K562 (cell line): Measurements from ENCODE around the gene FARP1. TPM values are rescaled to one million over a fixed set of nuclear protein-coding genes. Genes with fewer than 3 reads are reported as not detected.

ENCODE experiments used
- ATAC-seq: fragments of 200-7000 bp; cut with Tn5 transposase; 3 replicates; pipeline ENCODE4 v1.9.1; 2020; ENCODE audit warnings: moderate library complexity
- BruUV-seq: library from RNA; stranded (reverse); fragments of 400-500 nt; replicated peaks from 2 replicates; lab custom pipeline; 2021; lab: Mats Ljungman, UMichigan
- CTCF ChIA-PET: fragments of 300-600 bp; formaldehyde crosslinking; extraction: SDS; loops from one replicate; lab custom pipeline; 2021; ENCODE audit warnings: low intra/inter-chr PET ratio; lab: Yijun Ruan, JAX
- POLR2A ChIA-PET: fragments of 300-600, 350-650 bp; sonication (Branson Sonifier 250); formaldehyde crosslinking; extraction: SDS; loops from one replicate; lab custom pipeline; 2021; ENCODE audit warnings: antibody characterized with exemption, inconsistent platforms; lab: Yijun Ruan, JAX
- DNase-seq, 4 experiments: peaks; one replicate each; pipeline versions ENCODE4 v3.0.0 to v3.0.0-alpha.2; 2011 to 2018; ENCODE audit warnings: low spot score in 3 of 4, mixed read lengths in 3 of 4; ENCODE audit errors: extremely low read depth in 1 of 4
- FAIRE-seq: peaks from 2 replicates; lab custom pipeline; 2011; peaks lifted over from hg19 to GRCh38; lab: Jason Lieb, UNC
- H2AFZ ChIP-seq: 2 replicates; pipeline ENCODE4 v1.6.0; 2011; ENCODE audit warnings: low read depth, low read length, control low read depth, inconsistent platforms
- H3K27ac ChIP-seq: fragments of 200-600 bp; 3 replicates; pipeline ENCODE4 v1.8.0; 2011; ENCODE audit warnings: low read depth, mild to moderate bottlenecking, control low read depth, inconsistent platforms, low read length, moderate library complexity, mixed read lengths; ENCODE audit errors: extremely low read depth
- H3K27me3 ChIP-seq, 2 experiments: fragments of 300-600 bp in 1 of 2; 2 replicates in 1 of 2; 3 replicates in 1 of 2; pipeline versions ENCODE4 v1.6.0 to v1.8.0; 2011; ENCODE audit warnings: inconsistent platforms in 2 of 2, low read length in 2 of 2, mild to moderate bottlenecking in 1 of 2, mixed read lengths in 1 of 2, moderate library complexity in 1 of 2; ENCODE audit not compliant: control insufficient read depth in 2 of 2, insufficient read depth in 2 of 2
- H3K36me3 ChIP-seq: fragments of 300-600 bp; 3 replicates; pipeline ENCODE4 v1.8.0; 2011; ENCODE audit warnings: mild to moderate bottlenecking, low read length, inconsistent platforms; ENCODE audit not compliant: control insufficient read depth, insufficient read depth
- H3K4me1 ChIP-seq, 2 experiments: fragments of 200-600 bp in 1 of 2; replicated peaks in 1 of 2; 2 replicates in 1 of 2; 3 replicates in 1 of 2; pipeline versions ENCODE4 v1.5.1 to v1.8.0; 2011; ENCODE audit warnings: inconsistent platforms in 2 of 2, low read length in 2 of 2, mild to moderate bottlenecking in 1 of 2, mixed read lengths in 1 of 2, moderate library complexity in 1 of 2; ENCODE audit not compliant: control insufficient read depth in 2 of 2, insufficient read depth in 2 of 2
- H3K4me2 ChIP-seq: 2 replicates; pipeline ENCODE4 v1.6.1; 2011; ENCODE audit warnings: low read length, control low read depth, inconsistent platforms, mixed read lengths; ENCODE audit not compliant: insufficient read depth
- H3K4me3 ChIP-seq: fragments of 200-600 bp; sonication (generic), shearing (Covaris generic); 2 replicates; pipeline ENCODE4 v1.5.1; 2016; ENCODE audit warnings: control low read depth, inconsistent platforms
- H3K79me2 ChIP-seq: fragments of 200-600 bp; 3 replicates; pipeline ENCODE4 v1.8.0; 2011; ENCODE audit warnings: low read length, inconsistent platforms; ENCODE audit not compliant: control insufficient read depth, insufficient read depth
- H3K9ac ChIP-seq, 2 experiments: 2 replicates each; pipeline versions ENCODE4 v1.6.0 to v1.6.1; 2011; ENCODE audit warnings: low read depth in 2 of 2, low read length in 2 of 2, control low read depth in 1 of 2, inconsistent platforms in 1 of 2, mild to moderate bottlenecking in 1 of 2, mixed read lengths in 1 of 2; ENCODE audit not compliant: insufficient read depth in 1 of 2
- H3K9me1 ChIP-seq: one replicate; pipeline ENCODE4 v1.6.0; 2011; ENCODE audit warnings: inconsistent platforms, mild to moderate bottlenecking, low read length, moderate library complexity; ENCODE audit not compliant: control insufficient read depth, insufficient read depth
- H3K9me3 ChIP-seq: replicated peaks from 2 replicates; pipeline ENCODE4 v1.5.1; 2011; ENCODE audit warnings: low read depth, low read length, inconsistent platforms; ENCODE audit not compliant: control insufficient read depth, insufficient read depth
- H4K20me1 ChIP-seq: replicated peaks from 2 replicates; pipeline ENCODE4 v1.6.1; 2011; ENCODE audit warnings: low read length, inconsistent platforms, mixed read lengths; ENCODE audit not compliant: control insufficient read depth, insufficient read depth
- HDAC2 ChIP-seq: fragments of 450-650 bp; IDR thresholded peaks from 2 replicates; pipeline ENCODE4 v1.6.1; 2016; ENCODE audit warnings: mild to moderate bottlenecking
- HMG20A ChIP-seq: fragments of 450-650 bp; formaldehyde crosslinking; conservative IDR thresholded peaks from 2 replicates; pipeline ENCODE4 v1.4.0; 2020; ENCODE audit warnings: mild to moderate bottlenecking, mixed read lengths
- MCM7 ChIP-seq, 2 experiments: fragments of 450-650 bp; IDR thresholded peaks; 2 replicates each; pipeline ENCODE4 v1.6.1; 2016 to 2018
- YBX1 ChIP-seq: fragments of 450-650 bp; IDR thresholded peaks from 2 replicates; pipeline ENCODE4 v1.7.1; 2016; ENCODE audit warnings: mild to moderate bottlenecking
- WGBS: fragments of 100-300 bp; shearing (Covaris generic); methylation state at CpG from one replicate; pipeline ENCODE4 v1.1.6; 2016; ENCODE audit warnings: low coverage, mixed read lengths; ENCODE audit not compliant: insufficient coverage; ENCODE audit errors: missing lambda C conversion rate; 5-methylcytosine and 5-hydroxymethylcytosine counted together
- in situ Hi-C: fragments of 300-500 bp; cut with MboI; formaldehyde crosslinking; loops from 4 replicates; pipeline ENCODE4 v1.15.0; 2018; ENCODE audit warnings: inconsistent platforms, mixed read lengths
- intact Hi-C: fragments of 100-400 bp; cut with micrococcal nuclease; formaldehyde crosslinking; loops from 2 replicates; pipeline ENCODE4 v1.14.2; 2022
- polyA plus RNA-seq, 8 experiments: library from polyadenylated mRNA; depleted of rRNA in 4 of 8; stranded (reverse) in 5 of 8; unstranded in 3 of 8; fragments of >200 nt; fragmentation: Nextera tagmentation in 2 of 8; fragmentation: Illumina TruSeq in 1 of 8; extraction: Ambion mirVana in 2 of 8; extraction: Trizol in 1 of 8; gene quantifications; 2 replicates each; pipeline versions ENCODE4 v1.2.1 to v1.2.3, GENCODE V29; 2011 to 2014; ENCODE audit warnings: inconsistent platforms in 1 of 8, missing spikeins in 1 of 8
- total RNA-seq, 7 experiments: library from RNA; depleted of rRNA in 6 of 7; stranded (reverse); fragments of >200 nt in 6 of 7; fragmentation: Illumina TruSeq in 2 of 7; extraction: Trizol in 2 of 7; gene quantifications; 2 replicates each; pipeline versions ENCODE4 v1.2.1 to v1.2.3, GENCODE V29; 2011 to 2021; ENCODE audit warnings: low replicate concordance in 1 of 7
- TF ChIP-seq, protein P1 (sequence below): fragments of 450-650 bp; IDR thresholded peaks from 2 replicates; pipeline ENCODE4 v1.6.1; 2017; ENCODE audit warnings: antibody characterized with exemption, mild to moderate bottlenecking
- TF ChIP-seq, protein P2 (sequence below): fragments of 450-650 bp; formaldehyde crosslinking; IDR thresholded peaks from 2 replicates; pipeline ENCODE4 v1.4.0; 2020; ENCODE audit warnings: mild to moderate bottlenecking, moderate library complexity
- TF ChIP-seq, protein P3 (sequence below): fragments of 250-450 bp; sonication (Bioruptor Pico); IDR thresholded peaks from 2 replicates; pipeline ENCODE4 v1.9.0; 2021; ENCODE audit warnings: mild to moderate bottlenecking

The FARP1 gene
- total and polyA plus RNA-seq, 9 of the 15 experiments (the other 6 are each of a cell fraction or from before 2014, with no cell fraction given) = 0.03 to 0.29 (median 0.05) TPM; not detected in 3

DNA sequence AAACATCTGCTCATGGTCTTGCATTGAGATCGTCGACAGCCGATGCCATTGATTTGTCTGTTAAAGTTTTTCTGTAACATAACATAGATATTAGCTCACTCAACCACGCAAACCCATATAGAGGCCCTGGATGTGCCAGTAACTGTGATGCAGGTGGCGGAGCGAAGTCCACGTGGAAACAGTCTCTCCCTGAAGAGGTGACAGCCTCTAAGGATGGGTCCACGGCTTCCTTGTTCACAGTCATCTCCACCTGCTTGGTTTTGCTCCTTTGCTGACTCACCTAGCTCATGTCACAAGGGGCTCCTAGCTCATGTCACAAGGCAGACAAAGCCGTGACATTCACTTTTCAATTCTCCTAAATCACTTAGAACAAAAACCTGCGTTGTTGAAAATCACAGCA lies 42.4 kb upstream of the FARP1 start (continued):
- TF ChIP-seq, protein P1, sequence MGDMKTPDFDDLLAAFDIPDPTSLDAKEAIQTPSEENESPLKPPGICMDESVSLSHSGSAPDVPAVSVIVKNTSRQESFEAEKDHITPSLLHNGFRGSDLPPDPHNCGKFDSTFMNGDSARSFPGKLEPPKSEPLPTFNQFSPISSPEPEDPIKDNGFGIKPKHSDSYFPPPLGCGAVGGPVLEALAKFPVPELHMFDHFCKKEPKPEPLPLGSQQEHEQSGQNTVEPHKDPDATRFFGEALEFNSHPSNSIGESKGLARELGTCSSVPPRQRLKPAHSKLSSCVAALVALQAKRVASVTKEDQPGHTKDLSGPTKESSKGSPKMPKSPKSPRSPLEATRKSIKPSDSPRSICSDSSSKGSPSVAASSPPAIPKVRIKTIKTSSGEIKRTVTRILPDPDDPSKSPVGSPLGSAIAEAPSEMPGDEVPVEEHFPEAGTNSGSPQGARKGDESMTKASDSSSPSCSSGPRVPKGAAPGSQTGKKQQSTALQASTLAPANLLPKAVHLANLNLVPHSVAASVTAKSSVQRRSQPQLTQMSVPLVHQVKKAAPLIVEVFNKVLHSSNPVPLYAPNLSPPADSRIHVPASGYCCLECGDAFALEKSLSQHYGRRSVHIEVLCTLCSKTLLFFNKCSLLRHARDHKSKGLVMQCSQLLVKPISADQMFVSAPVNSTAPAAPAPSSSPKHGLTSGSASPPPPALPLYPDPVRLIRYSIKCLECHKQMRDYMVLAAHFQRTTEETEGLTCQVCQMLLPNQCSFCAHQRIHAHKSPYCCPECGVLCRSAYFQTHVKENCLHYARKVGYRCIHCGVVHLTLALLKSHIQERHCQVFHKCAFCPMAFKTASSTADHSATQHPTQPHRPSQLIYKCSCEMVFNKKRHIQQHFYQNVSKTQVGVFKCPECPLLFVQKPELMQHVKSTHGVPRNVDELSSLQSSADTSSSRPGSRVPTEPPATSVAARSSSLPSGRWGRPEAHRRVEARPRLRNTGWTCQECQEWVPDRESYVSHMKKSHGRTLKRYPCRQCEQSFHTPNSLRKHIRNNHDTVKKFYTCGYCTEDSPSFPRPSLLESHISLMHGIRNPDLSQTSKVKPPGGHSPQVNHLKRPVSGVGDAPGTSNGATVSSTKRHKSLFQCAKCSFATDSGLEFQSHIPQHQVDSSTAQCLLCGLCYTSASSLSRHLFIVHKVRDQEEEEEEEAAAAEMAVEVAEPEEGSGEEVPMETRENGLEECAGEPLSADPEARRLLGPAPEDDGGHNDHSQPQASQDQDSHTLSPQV = no peak
- TF ChIP-seq, all 486 proteins: peak for 0

DNA sequence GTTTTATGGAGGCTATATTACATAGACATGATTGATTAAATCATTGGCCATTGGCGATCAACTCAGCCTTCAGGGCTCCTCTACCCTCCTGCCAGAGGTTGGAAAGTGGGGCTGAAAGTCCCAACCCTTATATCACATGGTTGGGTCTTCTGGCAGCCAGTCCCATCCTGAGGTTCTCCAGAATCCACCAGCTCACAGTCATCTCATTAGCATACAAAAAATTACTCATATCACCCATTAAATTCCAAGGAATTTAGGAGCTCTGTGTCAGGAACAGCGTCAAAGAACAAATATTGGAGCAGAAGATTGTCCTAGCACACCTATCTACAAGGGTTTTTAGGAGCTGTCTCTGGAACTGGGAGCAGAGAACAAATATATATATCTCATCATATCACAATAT lies 39.4 kb upstream of the FARP1 start:
- POLR2A ChIA-PET = no interaction called here
- in situ Hi-C loops = no loop called here
- H3K27ac ChIP-seq = no peak overlapping the region

More for the DNA sequence above, 39.4 kb upstream of the FARP1 start:
- 0% methylated on average over 2 of the region's 2 CpGs for WGBS
- Histone ChIP-seq H3K4me3 (no peak overlapping the region), H4K20me1 (no peaks in the 10 kb centered on the region), H3K9me1 (no peaks in the 10 kb centered on the region), H3K4me2 (no peak overlapping the region), H3K9ac (no peak overlapping the region), H3K27me3 (0 out of 5 replicates have a peak, but pooled peaks cover 0 to 4% of the 10 kb centered on the region in 2 experiments)
- ATAC-seq = no peak
- no peak for DNase-seq
- TF ChIP-seq HDAC2 = no peak
- no peak for TF ChIP-seq HMG20A (CRISPR knock-in tag)
- TF ChIP-seq MCM7 (IDR thresholded peaks at IDR 0.05) = no peak
- TF ChIP-seq, protein P2, sequence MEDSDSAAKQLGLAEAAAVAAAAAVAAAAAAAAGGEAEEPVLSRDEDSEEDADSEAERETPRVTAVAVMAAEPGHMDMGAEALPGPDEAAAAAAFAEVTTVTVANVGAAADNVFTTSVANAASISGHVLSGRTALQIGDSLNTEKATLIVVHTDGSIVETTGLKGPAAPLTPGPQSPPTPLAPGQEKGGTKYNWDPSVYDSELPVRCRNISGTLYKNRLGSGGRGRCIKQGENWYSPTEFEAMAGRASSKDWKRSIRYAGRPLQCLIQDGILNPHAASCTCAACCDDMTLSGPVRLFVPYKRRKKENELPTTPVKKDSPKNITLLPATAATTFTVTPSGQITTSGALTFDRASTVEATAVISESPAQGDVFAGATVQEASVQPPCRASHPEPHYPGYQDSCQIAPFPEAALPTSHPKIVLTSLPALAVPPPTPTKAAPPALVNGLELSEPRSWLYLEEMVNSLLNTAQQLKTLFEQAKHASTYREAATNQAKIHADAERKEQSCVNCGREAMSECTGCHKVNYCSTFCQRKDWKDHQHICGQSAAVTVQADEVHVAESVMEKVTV (CRISPR knock-in tag) = no peak
- no peak for TF ChIP-seq YBX1
- TF ChIP-seq, protein P3, sequence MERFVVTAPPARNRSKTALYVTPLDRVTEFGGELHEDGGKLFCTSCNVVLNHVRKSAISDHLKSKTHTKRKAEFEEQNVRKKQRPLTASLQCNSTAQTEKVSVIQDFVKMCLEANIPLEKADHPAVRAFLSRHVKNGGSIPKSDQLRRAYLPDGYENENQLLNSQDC (CRISPR knock-in tag) = no peak
- TF ChIP-seq, all 486 proteins: peak for 0
- intact Hi-C loops = no loop called here
- Histone ChIP-seq H3K9me3 (no peaks in the 10 kb centered on the region), H3K36me3 (no peaks in the 10 kb centered on the region), H2AFZ (no peak overlapping the region), H3K4me1 (no peaks in the 10 kb centered on the region; a peak in 1 of 5 replicates), H3K79me2 (no peaks in the 10 kb centered on the region)
- CTCF ChIA-PET = no interaction called here
- no TSS peak for BruUV-seq
- no peak for FAIRE-seq
